Measurements from ENCODE around the gene VPS4A.

- TF ChIP-seq GTF2F1 (IDR thresholded peaks at IDR 0.05; ENCODE audit: borderline replicate concordance, low read depth, low read length): no peak
- no peak for TF ChIP-seq YY1 (IDR thresholded peaks at IDR 0.05; ENCODE audit: low read depth, low read length)
- TF ChIP-seq GABPA (IDR thresholded peaks at IDR 0.05; ENCODE audit: borderline replicate concordance, insufficient read depth, low read length): no peak
- TF ChIP-seq EZH2 (IDR thresholded peaks at IDR 0.05; ENCODE audit: low read depth, low read length, severe bottlenecking): no peak
- TF ChIP-seq SIN3A (conservative IDR thresholded peaks at IDR 0.05 in 1 of 2, IDR thresholded peaks at IDR 0.05 in 1 of 2; ENCODE audit: low read depth in 1 of 2, low read length in 2 of 2): no peak
- TF ChIP-seq BACH1 (IDR thresholded peaks at IDR 0.05; ENCODE audit: low read length): no peak
- no peak for TF ChIP-seq CTCF (IDR thresholded peaks at IDR 0.05; ENCODE audit: control extremely low read depth in 1 of 3, insufficient read depth in 1 of 3, low read depth in 1 of 3, low read length in 3 of 3)
- TF ChIP-seq POLR2AphosphoS5 (IDR thresholded peaks at IDR 0.05; ENCODE audit: low read depth, low read length): no peak
- no peak for TF ChIP-seq USF2 (IDR thresholded peaks at IDR 0.05; ENCODE audit: low read length)
- no peak for TF ChIP-seq ATF3 (IDR thresholded peaks at IDR 0.05; ENCODE audit: insufficient read depth, low read depth, low read length)
- no peak for TF ChIP-seq JUND (IDR thresholded peaks at IDR 0.05; ENCODE audit: low read length)
- no peak for TF ChIP-seq CBX5 (IDR thresholded peaks at IDR 0.05; ENCODE audit: low read depth, low read length)
- no peak for TF ChIP-seq SUZ12 (IDR thresholded peaks at IDR 0.05; ENCODE audit: low read length)
- TF ChIP-seq POLR2A (IDR thresholded peaks at IDR 0.05; ENCODE audit: control extremely low read depth in 1 of 2, low read depth in 2 of 2, low read length in 2 of 2): no peak
Measured at GRCh38 chr16:69277413-69277812, 33.7 kb upstream of the VPS4A start.

Data from H1 (cell line).